ENCODE measurements around the gene KRIT1.

Gene KRIT1

GRCh38 chr7:92282930-92283329 lies 37.2 kb upstream of the KRIT1 start:
- TF ChIP-seq YY1 (IDR thresholded peaks at IDR 0.05; ENCODE audit: low read depth) (no peak), ZBTB7A (IDR thresholded peaks at IDR 0.05; ENCODE audit: low read depth) (no peak), EGR1 (IDR thresholded peaks at IDR 0.05) (no peak), REST (IDR thresholded peaks at IDR 0.05; ENCODE audit: low read depth) (no peak), RAD21 (IDR thresholded peaks at IDR 0.05; ENCODE audit: low read depth) (no peak), FOXM1 (IDR thresholded peaks at IDR 0.05; ENCODE audit: borderline replicate concordance, low read depth) (no peak), CREB1 (IDR thresholded peaks at IDR 0.05; ENCODE audit: low read depth) (no peak), TCF12 (IDR thresholded peaks at IDR 0.05; ENCODE audit: low read depth) (no peak), CEBPB (IDR thresholded peaks at IDR 0.05) (no peak), EP300 (IDR thresholded peaks at IDR 0.05; ENCODE audit: borderline replicate concordance) (no peak), MAX (IDR thresholded peaks at IDR 0.05) (no peak), USF1 (IDR thresholded peaks at IDR 0.05) (no peak), TEAD4 (IDR thresholded peaks at IDR 0.05) (no peak), NFIC (IDR thresholded peaks at IDR 0.05) (no peak), TAF1 (IDR thresholded peaks at IDR 0.05; ENCODE audit: low read depth) (no peak)

GRCh38 chr7:92282221-92282814 lies 36.6 kb upstream of the KRIT1 start:
- TF ChIP-seq EGR1 (IDR thresholded peaks at IDR 0.05) (no peak), REST (IDR thresholded peaks at IDR 0.05; ENCODE audit: low read depth) (no peak), ZBTB7A (IDR thresholded peaks at IDR 0.05; ENCODE audit: low read depth) (no peak), YY1 (IDR thresholded peaks at IDR 0.05; ENCODE audit: low read depth) (no peak), FOXM1 (IDR thresholded peaks at IDR 0.05; ENCODE audit: borderline replicate concordance, low read depth) (no peak), MAX (IDR thresholded peaks at IDR 0.05) (no peak), CEBPB (IDR thresholded peaks at IDR 0.05) (no peak), TAF1 (IDR thresholded peaks at IDR 0.05; ENCODE audit: low read depth) (no peak), TEAD4 (IDR thresholded peaks at IDR 0.05) (no peak), CREB1 (IDR thresholded peaks at IDR 0.05; ENCODE audit: low read depth) (no peak), EP300 (IDR thresholded peaks at IDR 0.05; ENCODE audit: borderline replicate concordance) (no peak), TCF12 (IDR thresholded peaks at IDR 0.05; ENCODE audit: low read depth) (no peak), USF1 (IDR thresholded peaks at IDR 0.05) (no peak), RAD21 (IDR thresholded peaks at IDR 0.05; ENCODE audit: low read depth) (no peak), NFIC (IDR thresholded peaks at IDR 0.05) (no peak)

- no peak for TF ChIP-seq USF1 (IDR thresholded peaks at IDR 0.05)
- TF ChIP-seq EP300 (IDR thresholded peaks at IDR 0.05; ENCODE audit: borderline replicate concordance), result no peak
- TF ChIP-seq YY1 (IDR thresholded peaks at IDR 0.05; ENCODE audit: low read depth), result no peak
- no peak for TF ChIP-seq RAD21 (IDR thresholded peaks at IDR 0.05; ENCODE audit: low read depth)
- no peak for TF ChIP-seq CREB1 (IDR thresholded peaks at IDR 0.05; ENCODE audit: low read depth)
- TF ChIP-seq CEBPB (IDR thresholded peaks at IDR 0.05), result no peak
- no peak for TF ChIP-seq TCF12 (IDR thresholded peaks at IDR 0.05; ENCODE audit: low read depth)
- TF ChIP-seq NFIC (IDR thresholded peaks at IDR 0.05), result no peak
- no peak for TF ChIP-seq FOXM1 (IDR thresholded peaks at IDR 0.05; ENCODE audit: borderline replicate concordance, low read depth)
- TF ChIP-seq ZBTB7A (IDR thresholded peaks at IDR 0.05; ENCODE audit: low read depth), result no peak
- TF ChIP-seq TAF1 (IDR thresholded peaks at IDR 0.05; ENCODE audit: low read depth), result no peak
- no peak for TF ChIP-seq TEAD4 (IDR thresholded peaks at IDR 0.05)
- no peak for TF ChIP-seq EGR1 (IDR thresholded peaks at IDR 0.05)
- TF ChIP-seq REST (IDR thresholded peaks at IDR 0.05; ENCODE audit: low read depth), result no peak
- TF ChIP-seq MAX (IDR thresholded peaks at IDR 0.05), result no peak
These were observed 35.3 kb upstream of the KRIT1 start for GRCh38 chr7:92281031-92281430.
